Tibial nerve (tissue), 4 donors: Measurements from ENCODE around the gene ULK3. TPM values are rescaled to one million over a fixed set of nuclear protein-coding genes. Genes with fewer than 3 reads are reported as not detected.

Experiments
- DNase-seq, 2 donors: peaks; one replicate each; pipeline ENCODE4 v3.0.0-alpha.2; 2019; ENCODE audit warnings: low spot score in 2 of 2
- H3K27ac ChIP-seq, 4 donors: fragments of 200-600 bp; sonication (generic) in 3 of 4; one replicate each; pipeline ENCODE4 v1.5.1; 2017 to 2019; ENCODE audit warnings: mild to moderate bottlenecking in 1 of 4
- H3K27me3 ChIP-seq, 2 donors: fragments of 200-600 bp; sonication (generic) in 1 of 2; one replicate each; pipeline versions ENCODE4 v1.5.1 to v1.6.0; 2017 to 2019
- H3K36me3 ChIP-seq, 3 donors: fragments of 200-600 bp; sonication (generic); one replicate each; pipeline ENCODE4 v1.5.1; 2018 to 2019
- H3K4me1 ChIP-seq, 4 donors: fragments of 200-600 bp; sonication (generic) in 3 of 4; one replicate each; pipeline ENCODE4 v1.5.1; 2017 to 2019
- H3K4me3 ChIP-seq, 4 donors: fragments of 200-600 bp; sonication (generic) in 3 of 4; one replicate each; pipeline ENCODE4 v1.5.1; 2017 to 2019; ENCODE audit warnings: mild to moderate bottlenecking in 1 of 4, moderate library complexity in 1 of 4
- H3K9me3 ChIP-seq, 4 donors: fragments of 200-600 bp; sonication (generic) in 3 of 4; one replicate each; pipeline ENCODE4 v1.5.1; 2017 to 2019
- EP300 ChIP-seq, 2 donors: sonication (generic); formaldehyde crosslinking; IDR thresholded peaks; one replicate each; pipeline ENCODE4 v1.6.1; 2017; ENCODE audit warnings: antibody characterized with exemption in 2 of 2, mild to moderate bottlenecking in 1 of 2
- POLR2A ChIP-seq, 2 donors: fragments of 450-650 bp; IDR thresholded peaks; one replicate each; pipeline ENCODE4 v1.6.1; 2017; ENCODE audit warnings: antibody characterized with exemption in 2 of 2, mild to moderate bottlenecking in 2 of 2, moderate library complexity in 2 of 2
- WGBS, 2 donors: methylation state at CpG; one replicate each; pipeline ENCODE4 v1.1.5; 2018; 5-methylcytosine and 5-hydroxymethylcytosine counted together
- total RNA-seq, 4 donors: library from RNA; depleted of rRNA; stranded (reverse); fragments of >200 nt; gene quantifications; one replicate each; pipeline ENCODE4 v1.1.0, GENCODE V29; 2016
- TF ChIP-seq, protein P1 (sequence below), 5 experiments: fragments of 200-600 bp in 3 of 5; fragments of 450-650 bp in 2 of 5; sonication (generic) in 3 of 5; IDR thresholded peaks; one replicate each; pipeline ENCODE4 v1.5.1; 2016 to 2019; ENCODE audit warnings: antibody characterized with exemption in 5 of 5, mild to moderate bottlenecking in 3 of 5, moderate library complexity in 2 of 5

ULK3 gene
- total RNA-seq, 4 donors from 2014 or later = 42.6 to 86.7 (median 48.9) TPM

DNA sequence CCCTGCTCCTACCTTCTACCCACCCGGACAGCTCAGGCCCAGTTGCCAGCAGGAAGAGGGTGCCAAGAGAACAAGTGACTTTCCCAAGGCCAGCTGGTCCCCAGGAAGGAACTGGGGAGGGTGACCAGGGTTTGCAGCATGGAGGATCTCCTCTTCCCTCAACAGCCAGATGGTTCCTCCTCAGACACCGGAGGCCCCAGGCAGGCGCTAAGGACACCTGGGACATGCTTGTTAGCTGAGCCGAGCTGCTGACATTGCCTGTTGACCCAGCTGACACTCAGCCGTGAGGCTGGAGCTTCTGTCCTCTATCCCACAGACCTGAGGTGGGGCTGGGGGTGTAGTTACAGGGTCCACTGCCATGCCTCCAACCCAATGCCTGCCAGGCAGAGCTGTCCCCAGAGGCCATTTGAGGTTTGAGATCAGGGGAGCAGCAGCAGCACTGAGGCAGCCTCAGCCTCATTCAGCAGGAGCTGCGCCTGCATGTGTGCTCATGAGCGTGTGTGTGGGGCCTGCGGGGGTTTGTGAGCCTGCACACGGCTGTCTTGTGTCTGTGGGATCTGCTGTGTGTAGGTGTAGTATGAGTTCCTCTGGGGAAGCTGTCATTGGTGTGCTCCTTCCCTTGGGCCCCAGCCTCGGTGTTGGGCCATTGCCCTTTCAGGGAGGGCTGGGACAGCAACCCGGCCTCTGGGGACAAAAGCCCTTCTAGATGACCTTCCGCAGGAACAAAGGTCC is 9.4 kb downstream of the ULK3 start:
- 63 to 67% methylated on average over 9 to 12 of the region's 12 CpGs for WGBS, 2 donors
- Histone ChIP-seq H3K9me3 (no peaks in the 10 kb centered on the region), H3K4me3 (no peak overlapping the region), H3K27me3 (peaks cover 0 to 19% of the 10 kb centered on the region in 2 donors), H3K36me3 (peaks cover 0 to 33% (median 5%) of the 10 kb centered on the region in 3 donors), H3K4me1 (peaks cover 0 to 4% (median 2%) of the 10 kb centered on the region in 4 donors), H3K27ac (no peak overlapping the region)
- TF ChIP-seq EP300 (IDR thresholded peaks at IDR 0.05) (no peak), POLR2A (IDR thresholded peaks at IDR 0.05) (no peak)
- TF ChIP-seq, protein P1, sequence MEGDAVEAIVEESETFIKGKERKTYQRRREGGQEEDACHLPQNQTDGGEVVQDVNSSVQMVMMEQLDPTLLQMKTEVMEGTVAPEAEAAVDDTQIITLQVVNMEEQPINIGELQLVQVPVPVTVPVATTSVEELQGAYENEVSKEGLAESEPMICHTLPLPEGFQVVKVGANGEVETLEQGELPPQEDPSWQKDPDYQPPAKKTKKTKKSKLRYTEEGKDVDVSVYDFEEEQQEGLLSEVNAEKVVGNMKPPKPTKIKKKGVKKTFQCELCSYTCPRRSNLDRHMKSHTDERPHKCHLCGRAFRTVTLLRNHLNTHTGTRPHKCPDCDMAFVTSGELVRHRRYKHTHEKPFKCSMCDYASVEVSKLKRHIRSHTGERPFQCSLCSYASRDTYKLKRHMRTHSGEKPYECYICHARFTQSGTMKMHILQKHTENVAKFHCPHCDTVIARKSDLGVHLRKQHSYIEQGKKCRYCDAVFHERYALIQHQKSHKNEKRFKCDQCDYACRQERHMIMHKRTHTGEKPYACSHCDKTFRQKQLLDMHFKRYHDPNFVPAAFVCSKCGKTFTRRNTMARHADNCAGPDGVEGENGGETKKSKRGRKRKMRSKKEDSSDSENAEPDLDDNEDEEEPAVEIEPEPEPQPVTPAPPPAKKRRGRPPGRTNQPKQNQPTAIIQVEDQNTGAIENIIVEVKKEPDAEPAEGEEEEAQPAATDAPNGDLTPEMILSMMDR (IDR thresholded peaks at IDR 0.05) = no peak
- DNase-seq = no peak

DNA sequence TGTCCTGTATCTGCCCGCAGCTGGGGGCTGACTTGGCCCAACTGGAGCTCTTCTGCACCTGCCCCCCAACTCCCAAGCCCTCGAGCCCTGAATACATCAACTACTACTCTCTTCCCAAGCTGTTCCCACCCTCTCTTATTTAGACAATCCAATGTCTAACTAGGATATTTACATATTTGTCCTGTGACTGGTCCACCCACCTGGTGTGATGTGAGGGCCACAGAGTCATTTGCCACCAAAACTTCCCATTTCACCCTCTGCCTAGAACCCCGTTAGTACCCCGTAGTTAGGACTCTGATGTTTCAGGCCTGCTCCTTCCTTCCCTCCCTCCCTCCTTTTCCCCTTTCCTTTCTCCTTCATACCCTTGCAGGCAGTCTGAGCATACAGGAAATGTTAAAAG is 10.1 kb downstream of the ULK3 start:
- Histone ChIP-seq H3K9me3 (no peaks in the 10 kb centered on the region), H3K27ac (no peak overlapping the region), H3K36me3 (peaks cover 0 to 26% (median 0%) of the 10 kb centered on the region in 3 donors), H3K27me3 (peaks cover 0 to 26% of the 10 kb centered on the region in 2 donors), H3K4me1 (peaks cover 0 to 4% (median 2%) of the 10 kb centered on the region in 4 donors), H3K4me3 (no peak overlapping the region)
- DNase-seq = no peak
- 63 to 67% methylated on average over 4 of the region's 4 CpGs for WGBS, 2 donors
- TF ChIP-seq, protein P1 (IDR thresholded peaks at IDR 0.05) = no peak
- TF ChIP-seq POLR2A (IDR thresholded peaks at IDR 0.05) (no peak), EP300 (IDR thresholded peaks at IDR 0.05) (no peak)

GRCh38 chr15:74831813-74832495 is 11.0 kb downstream of the ULK3 start:
- no peaks in the 10 kb centered on the region for H3K9me3 ChIP-seq
- peaks cover 0 to 17% (median 0%) of the 10 kb centered on the region in 3 donors for H3K36me3 ChIP-seq
- WGBS, 2 donors = 50 to 58% methylated on average over 12 to 15 of the region's 15 CpGs
- H3K27me3 ChIP-seq = peaks cover 0 to 35% of the 10 kb centered on the region in 2 donors
- H3K4me1 ChIP-seq = peaks cover 0 to 4% (median 2%) of the 10 kb centered on the region in 4 donors
- no peak overlapping the region for H3K4me3 ChIP-seq
- TF ChIP-seq EP300 (IDR thresholded peaks at IDR 0.05) (no peak), POLR2A (IDR thresholded peaks at IDR 0.05) (no peak)
- TF ChIP-seq, protein P1 (IDR thresholded peaks at IDR 0.05) = no peak
- no peak for DNase-seq
- H3K27ac ChIP-seq = no peak overlapping the region

DNA sequence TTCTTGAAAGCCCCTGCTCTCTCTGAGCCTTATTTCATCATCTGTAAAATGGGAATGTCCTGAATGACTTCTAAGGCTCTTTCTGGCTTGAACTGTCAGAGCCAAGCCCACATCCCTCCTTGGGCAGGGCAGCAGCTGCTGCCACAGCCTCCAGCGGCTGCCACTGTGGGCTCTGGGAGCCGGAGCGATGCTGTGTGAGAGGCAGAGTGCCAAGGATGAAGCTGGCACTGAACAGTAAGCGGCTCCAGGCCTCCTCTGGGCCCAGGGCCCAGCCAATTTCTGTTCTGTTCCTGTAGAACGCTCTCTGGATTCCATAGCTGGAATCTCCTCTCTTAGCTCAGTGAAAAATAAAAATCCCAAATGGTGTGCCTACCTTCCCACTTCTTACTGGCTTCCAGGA is 12.1 kb downstream of the ULK3 start:
- no peak overlapping the region for H3K4me3 ChIP-seq
- no peaks in the 10 kb centered on the region for H3K9me3 ChIP-seq
- peaks cover 0 to 44% of the 10 kb centered on the region in 2 donors for H3K27me3 ChIP-seq
- no peak overlapping the region for H3K27ac ChIP-seq
- H3K36me3 ChIP-seq = peaks cover 0 to 6% (median 0%) of the 10 kb centered on the region in 3 donors
- H3K4me1 ChIP-seq = peaks cover 0 to 14% (median 2%) of the 10 kb centered on the region in 4 donors
- no peak for TF ChIP-seq EP300 (IDR thresholded peaks at IDR 0.05)
- TF ChIP-seq, protein P1 (IDR thresholded peaks at IDR 0.05) = no peak
- TF ChIP-seq POLR2A (IDR thresholded peaks at IDR 0.05) = no peak
- no peak for DNase-seq
- 43 to 60% methylated on average over 5 of the region's 5 CpGs for WGBS, 2 donors

GRCh38 chr15:74829991-74830390 is 13.0 kb downstream of the ULK3 start:
- DNase-seq = no peak
- TF ChIP-seq, protein P1 (IDR thresholded peaks at IDR 0.05) = no peak
- TF ChIP-seq EP300 (IDR thresholded peaks at IDR 0.05) = no peak
- no peak for TF ChIP-seq POLR2A (IDR thresholded peaks at IDR 0.05)
- no peak overlapping the region for H3K4me3 ChIP-seq
- peaks cover 0 to 14% (median 2%) of the 10 kb centered on the region in 4 donors for H3K4me1 ChIP-seq
- H3K27me3 ChIP-seq = peaks cover 0 to 48% of the 10 kb centered on the region in 2 donors
- WGBS, 2 donors = 59 to 69% methylated on average over 6 of the region's 6 CpGs
- no peaks in the 10 kb centered on the region for H3K36me3 ChIP-seq
- H3K9me3 ChIP-seq = no peaks in the 10 kb centered on the region
- no peak overlapping the region for H3K27ac ChIP-seq
